D721Med (cell line): ENCODE data around the gene UGT2A3.

Source experiments
- DNase-seq: peaks from one replicate; pipeline ENCODE4 v3.0.0; 2011; ENCODE audit warnings: low spot score; ENCODE audit not compliant: insufficient read length
- FAIRE-seq: peaks from 2 replicates; lab custom pipeline; 2011; peaks lifted over from hg19 to GRCh38; lab: Jason Lieb, UNC
- CTCF ChIP-seq: IDR thresholded peaks from 2 replicates; pipeline ENCODE4 v1.5.1; 2012; ENCODE audit warnings: mild to moderate bottlenecking, control low read depth; ENCODE audit not compliant: insufficient read depth; ENCODE audit errors: missing control alignments

Gene UGT2A3

GRCh38 chr4:68951078-68951805 lies at the start of gene UGT2A3:
UGT2A3 (minus strand) TSS chr4:68951804; CDS start chr4:68951760, 44 bp downstream.
- DNase-seq (no peak), FAIRE-seq (no peak)
- TF ChIP-seq CTCF, result no peak

DNA sequence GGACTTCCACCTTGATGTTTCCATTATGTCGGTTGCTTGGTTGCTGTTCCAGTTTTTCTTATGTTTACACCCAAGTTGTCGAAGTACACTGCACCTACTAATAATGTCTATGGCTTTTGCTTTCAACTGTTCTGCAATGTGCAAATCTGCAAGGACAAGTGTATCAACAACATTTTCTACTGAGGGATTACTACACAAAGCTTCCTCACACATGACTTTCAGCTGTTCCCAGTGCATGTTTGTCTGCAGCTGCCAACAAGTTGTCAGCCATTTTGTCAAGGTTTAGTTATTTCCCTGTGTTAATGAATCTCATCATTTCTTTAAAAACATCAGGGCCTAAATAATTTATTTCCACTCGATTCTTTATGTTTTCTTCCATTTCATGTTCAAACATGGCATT lies 45.4 kb upstream of the UGT2A3 start:
- no peak for TF ChIP-seq CTCF
- FAIRE-seq (no peak), DNase-seq (no peak)

DNA sequence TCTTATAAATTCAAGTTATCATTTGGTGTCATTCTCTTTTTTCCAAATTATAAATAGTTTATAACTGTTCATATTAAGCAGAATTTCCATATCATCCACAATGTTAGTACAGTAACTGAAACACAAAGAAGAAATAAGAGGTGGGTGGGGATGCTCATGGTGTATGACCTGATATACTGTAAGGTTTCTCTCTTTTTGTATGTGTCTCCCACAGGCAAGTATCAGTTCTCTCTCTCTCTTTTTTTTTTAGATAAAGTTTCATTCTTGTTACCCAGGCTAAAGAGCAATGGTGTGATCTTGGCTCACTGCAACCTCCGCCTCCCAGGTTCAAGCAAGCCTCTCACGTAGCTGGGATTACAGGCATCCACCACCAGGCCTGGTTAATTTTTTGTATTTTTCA lies 43.7 kb upstream of the UGT2A3 start:
- TF ChIP-seq CTCF, result no peak
- no peak for FAIRE-seq
- DNase-seq, result no peak

DNA sequence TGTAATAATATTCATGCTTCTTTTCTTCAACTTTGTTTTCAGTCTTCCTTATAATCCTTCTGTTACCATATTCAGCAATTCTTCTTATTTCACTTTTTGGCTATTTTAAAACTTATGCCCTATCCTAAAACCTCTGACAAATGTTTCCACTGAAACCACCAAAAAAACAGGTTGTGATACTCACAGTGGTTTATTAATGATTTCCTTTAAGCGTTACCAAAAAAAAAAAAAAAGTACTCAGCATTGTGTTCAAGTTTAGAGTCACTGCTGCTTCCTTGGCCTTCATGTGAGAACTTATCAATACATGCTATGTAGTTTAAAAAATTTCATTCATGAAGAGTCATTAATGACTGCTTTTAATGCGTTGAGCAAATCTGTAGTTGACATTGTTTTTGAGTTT lies 35.4 kb upstream of the UGT2A3 start:
- TF ChIP-seq CTCF, result no peak
- DNase-seq (no peak), FAIRE-seq (no peak)

DNA sequence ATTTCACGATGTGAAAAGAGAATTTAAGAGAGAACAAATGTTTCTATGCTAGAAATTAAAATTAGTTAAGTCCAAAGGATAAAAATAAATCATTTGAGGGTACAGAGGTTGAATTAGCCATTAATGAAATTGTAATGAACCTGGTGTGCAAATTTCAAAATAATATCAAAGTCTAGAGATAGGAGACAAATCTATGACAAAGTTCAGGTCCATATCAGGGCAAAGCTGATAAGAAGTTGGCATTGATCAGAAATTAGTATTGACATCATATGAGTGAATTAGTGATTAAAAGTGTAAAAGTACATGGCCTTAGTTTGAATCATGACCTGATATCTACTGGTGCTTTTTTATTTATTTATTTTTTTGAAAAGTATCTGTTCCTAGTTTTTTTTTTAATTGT lies 33.8 kb upstream of the UGT2A3 start:
- FAIRE-seq, result no peak
- DNase-seq, result no peak
- TF ChIP-seq CTCF, result no peak

DNA sequence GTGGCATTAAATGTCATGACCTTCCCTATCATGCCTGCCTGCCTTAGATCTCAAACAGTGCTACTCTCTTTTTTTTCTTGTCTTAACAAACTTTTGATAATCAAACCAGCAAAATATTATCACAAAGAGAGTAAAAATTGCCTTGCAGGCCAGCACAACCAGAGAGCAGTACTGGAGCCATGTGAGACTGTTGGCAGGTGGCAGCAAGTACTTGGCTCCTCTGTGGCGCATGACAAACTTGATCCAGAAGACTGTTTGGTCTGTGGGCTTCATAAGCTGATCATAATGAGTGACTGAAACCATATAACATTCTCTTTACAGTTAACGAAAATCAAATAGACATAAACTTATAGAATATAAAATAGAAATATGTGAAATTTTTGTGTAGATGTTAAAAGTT lies 33.3 kb upstream of the UGT2A3 start:
- DNase-seq (no peak), FAIRE-seq (no peak)
- TF ChIP-seq CTCF, result no peak

GRCh38 chr4:68963374-68963773 lies 11.8 kb upstream of the UGT2A3 start:
- FAIRE-seq, result no peak
- TF ChIP-seq CTCF, result no peak
- no peak for DNase-seq
